ENCODE data around the gene SLC12A3.

DNA sequence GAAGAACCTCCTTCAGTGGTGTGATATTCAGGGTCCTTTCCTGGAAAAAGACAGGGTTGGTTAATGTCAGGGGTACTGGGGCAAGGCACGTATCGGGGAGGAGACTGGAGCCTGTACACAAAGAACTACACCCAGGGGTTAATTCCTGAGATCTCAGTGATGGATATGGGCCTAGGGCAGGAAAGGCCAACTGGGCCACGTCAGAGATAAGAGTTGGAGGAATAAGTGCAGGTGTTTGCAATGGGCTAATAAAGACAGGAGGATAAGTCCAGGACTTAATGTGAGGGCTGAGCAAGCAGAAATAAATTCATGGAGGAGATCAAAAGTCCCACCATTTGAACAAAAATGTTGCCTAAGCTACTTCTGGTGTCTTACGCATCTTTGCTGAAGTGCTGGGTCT lies 56.6 kb downstream of the SLC12A3 start:
- TF ChIP-seq, protein P1, sequence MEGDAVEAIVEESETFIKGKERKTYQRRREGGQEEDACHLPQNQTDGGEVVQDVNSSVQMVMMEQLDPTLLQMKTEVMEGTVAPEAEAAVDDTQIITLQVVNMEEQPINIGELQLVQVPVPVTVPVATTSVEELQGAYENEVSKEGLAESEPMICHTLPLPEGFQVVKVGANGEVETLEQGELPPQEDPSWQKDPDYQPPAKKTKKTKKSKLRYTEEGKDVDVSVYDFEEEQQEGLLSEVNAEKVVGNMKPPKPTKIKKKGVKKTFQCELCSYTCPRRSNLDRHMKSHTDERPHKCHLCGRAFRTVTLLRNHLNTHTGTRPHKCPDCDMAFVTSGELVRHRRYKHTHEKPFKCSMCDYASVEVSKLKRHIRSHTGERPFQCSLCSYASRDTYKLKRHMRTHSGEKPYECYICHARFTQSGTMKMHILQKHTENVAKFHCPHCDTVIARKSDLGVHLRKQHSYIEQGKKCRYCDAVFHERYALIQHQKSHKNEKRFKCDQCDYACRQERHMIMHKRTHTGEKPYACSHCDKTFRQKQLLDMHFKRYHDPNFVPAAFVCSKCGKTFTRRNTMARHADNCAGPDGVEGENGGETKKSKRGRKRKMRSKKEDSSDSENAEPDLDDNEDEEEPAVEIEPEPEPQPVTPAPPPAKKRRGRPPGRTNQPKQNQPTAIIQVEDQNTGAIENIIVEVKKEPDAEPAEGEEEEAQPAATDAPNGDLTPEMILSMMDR (IDR thresholded peaks at IDR 0.05): no peak
- no peak for TF ChIP-seq CBX8 (IDR thresholded peaks at IDR 0.05)
- no peak for TF ChIP-seq NFE2L2 (conservative IDR thresholded peaks at IDR 0.05; ENCODE audit: low read length)
- no peak for TF ChIP-seq JUN (IDR thresholded peaks at IDR 0.05)
- TF ChIP-seq ZSCAN20 (CRISPR knock-in tag; IDR thresholded peaks at IDR 0.05): no peak
- TF ChIP-seq ZFP36 (IDR thresholded peaks at IDR 0.05; ENCODE audit: borderline replicate concordance, partially characterized antibody): no peak
- no peak for TF ChIP-seq USF2 (IDR thresholded peaks at IDR 0.05)
- no peak for TF ChIP-seq KDM1A (IDR thresholded peaks at IDR 0.05; ENCODE audit: low read depth)

Measured in A549 (cell line).